NCI-H1048 (cell line): ENCODE results near the gene ECPAS.
"Not testable (repeated sequence)": the region's sequence is repeated elsewhere in the genome, so short reads cannot be mapped to it uniquely, and the experiment has no call there.

ENCODE experiments used
- DNase-seq: peaks from one replicate; lab custom pipeline; 2025; lab: John Stamatoyannopoulos, UW

ECPAS gene

GRCh38 chr9:111477677-111478076 is 6.5 kb downstream of the ECPAS start:
- DNase-seq = no peak

DNA sequence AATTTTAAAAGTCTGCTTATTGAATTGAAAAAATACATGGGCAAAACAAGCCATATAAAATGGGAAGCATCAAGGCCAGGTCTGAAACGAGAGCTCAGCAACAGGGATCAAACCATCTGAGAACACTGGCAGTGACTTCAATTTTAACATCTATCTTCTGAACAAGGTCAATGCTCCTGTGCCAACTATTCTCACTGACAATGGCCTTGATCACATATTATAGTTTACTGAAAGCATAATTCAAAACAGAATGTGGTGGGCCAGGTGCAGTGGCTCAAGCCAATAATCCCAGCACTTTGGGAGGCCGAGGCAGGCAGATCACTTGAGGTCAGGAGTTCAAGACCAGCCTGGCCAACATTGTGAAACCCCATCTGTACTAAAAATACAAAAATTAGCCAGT is 9.0 kb downstream of the ECPAS start:
- DNase-seq = no peak

GRCh38 chr9:111474385-111474784 is 9.8 kb downstream of the ECPAS start:
- DNase-seq = no peak

DNA sequence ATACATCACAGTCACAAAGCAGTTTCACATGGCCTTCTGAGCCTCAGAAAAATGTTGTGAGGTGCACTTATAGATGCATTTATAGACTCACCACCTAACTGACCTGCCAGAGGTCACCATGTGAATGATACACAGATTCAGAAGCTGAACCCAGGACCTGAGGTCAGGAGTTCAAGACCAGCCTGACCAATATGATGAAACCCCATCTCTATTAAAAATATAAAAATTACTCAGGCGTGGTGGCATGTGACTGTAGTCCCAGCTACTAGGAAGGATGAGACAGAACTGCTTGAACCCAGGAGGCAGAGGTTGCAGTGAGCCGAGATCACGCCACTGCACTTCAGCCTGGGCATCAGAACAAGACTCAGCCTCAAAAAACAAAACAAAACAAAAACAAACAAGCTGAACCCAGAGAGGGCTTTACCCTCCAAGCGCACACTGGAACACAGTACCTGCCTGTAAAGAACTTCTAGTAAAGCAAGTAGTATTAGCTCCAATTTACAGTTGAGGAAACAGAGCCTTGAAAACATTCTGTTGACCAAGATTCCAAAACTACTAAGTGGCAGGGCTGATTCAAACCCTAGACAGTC is 16.3 kb downstream of the ECPAS start:
- no peak for DNase-seq

GRCh38 chr9:111463048-111463447 is 21.1 kb downstream of the ECPAS start:
- DNase-seq = no peak

GRCh38 chr9:111458139-111459009 is 25.8 kb downstream of the ECPAS start:
- no peak for DNase-seq

GRCh38 chr9:111456529-111456928 is 27.7 kb downstream of the ECPAS start:
- DNase-seq = no peak

GRCh38 chr9:111455638-111456037 is 28.5 kb downstream of the ECPAS start:
- DNase-seq = no peak

GRCh38 chr9:111454751-111455150 is 29.4 kb downstream of the ECPAS start:
- DNase-seq = no peak

DNA sequence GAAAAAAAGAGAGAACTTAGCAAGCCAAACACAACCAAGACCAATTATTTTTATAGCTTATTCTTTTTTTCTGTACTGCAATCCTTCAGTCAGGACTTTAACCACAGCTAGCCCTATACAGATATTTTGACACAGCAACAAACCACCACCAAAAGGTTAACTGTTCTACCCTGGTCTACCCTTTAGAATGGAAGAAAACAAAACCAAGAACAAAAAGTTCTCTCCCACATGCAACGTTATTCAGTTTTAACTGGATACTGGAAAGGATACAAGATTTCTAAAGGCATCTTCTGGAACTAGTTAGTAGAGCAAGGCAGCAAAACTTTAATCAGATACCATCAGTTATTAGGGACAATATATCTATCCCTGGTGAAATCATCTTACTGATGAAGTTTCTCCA is 32.6 kb downstream of the ECPAS start:
- DNase-seq = no peak

DNA sequence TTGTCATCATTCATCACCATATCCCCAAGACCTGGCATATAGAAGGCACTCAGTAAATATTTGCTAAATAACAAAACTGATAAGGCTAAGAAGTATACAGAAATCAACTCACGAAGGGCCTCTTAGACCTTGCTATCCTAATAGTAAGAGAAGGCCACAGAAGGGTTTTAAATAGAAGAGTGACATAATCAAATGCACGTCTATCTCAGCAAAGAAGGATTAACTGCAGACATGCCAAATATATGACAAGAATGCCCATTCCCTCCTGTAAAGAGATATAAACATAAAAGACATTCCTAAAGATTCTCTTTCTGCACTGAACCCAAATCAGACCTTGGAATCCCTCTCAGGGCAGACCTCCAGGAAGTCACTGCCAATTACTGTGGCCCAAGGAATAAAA is 34.1 kb downstream of the ECPAS start:
- DNase-seq = no peak

DNA sequence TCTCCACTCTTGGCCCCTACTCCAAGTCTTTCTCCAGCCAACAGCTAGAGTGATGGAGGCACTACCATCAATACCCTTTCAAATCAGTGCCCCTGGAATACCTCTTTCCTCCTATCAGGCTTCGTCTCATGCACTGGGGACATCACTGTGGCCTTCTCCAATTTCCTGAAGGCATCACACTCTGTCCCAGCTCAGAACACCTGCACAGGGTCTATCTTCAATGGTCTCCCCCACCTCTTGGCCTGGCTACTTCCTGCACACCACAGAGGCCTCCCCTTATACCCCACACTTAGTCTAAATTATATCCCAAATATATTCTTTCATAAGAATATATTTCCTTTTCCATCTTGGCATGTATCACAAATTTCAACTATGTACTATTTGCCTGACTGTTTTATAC is 34.5 kb downstream of the ECPAS start:
- DNase-seq = no peak

DNA sequence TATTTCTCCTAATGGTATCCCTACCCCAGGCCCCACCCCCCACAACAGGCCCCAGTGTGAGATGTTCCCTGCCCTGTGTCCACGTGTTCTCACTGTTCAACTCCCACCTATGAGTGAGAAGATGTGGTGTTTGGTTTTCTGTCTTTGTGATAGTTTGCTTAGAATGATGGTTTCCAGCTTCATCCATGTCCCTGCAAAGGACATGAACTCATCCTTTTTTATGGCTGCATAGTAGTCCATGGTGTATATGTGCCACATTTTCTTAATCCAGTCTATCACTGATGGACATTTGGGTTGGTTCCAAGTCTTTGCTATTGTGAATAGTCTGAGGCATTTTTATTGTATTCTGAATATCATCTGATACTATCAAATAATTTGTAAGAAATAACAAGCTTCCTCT is 38.4 kb downstream of the ECPAS start:
- not testable (repeated sequence) for DNase-seq

- DNase-seq = no peak
Measured at GRCh38 chr9:111443454-111443853, 40.7 kb downstream of the ECPAS start.

GRCh38 chr9:111442360-111443027 is 41.7 kb downstream of the ECPAS start:
- no peak for DNase-seq

GRCh38 chr9:111440226-111440625 is 44.0 kb downstream of the ECPAS start:
- no peak for DNase-seq

DNA sequence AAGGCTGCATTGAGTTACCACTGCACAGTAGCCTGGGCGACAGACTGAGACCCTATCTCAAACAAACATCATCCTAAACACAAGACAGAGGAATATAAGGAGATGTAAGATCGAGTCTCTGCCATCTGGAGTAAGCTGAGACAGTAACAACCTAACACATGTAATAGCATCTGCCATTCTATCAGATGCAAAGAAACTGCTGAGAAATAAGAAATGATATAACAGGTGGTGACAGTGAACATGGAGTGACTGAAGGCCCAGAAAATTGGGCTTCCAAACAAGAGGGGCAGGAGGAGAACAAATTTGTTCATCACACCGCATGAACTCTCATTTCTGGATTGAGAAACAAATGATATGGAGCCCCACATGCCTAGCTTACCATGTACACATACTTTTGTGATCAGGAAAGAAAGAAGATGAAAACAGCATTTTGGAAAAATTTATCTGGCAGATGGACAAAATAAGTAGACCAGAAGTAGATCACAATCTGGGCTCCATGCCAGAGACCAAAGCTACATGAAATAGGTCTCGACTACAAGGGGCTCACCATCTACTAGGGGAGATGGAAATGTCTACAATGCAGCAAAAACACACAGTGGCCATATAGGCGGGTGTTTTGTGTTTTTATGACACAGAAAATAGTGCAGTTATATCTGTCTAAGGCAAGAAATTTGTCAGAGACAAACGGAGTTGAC is 45.5 kb downstream of the ECPAS start:
- DNase-seq = no peak

- no peak for DNase-seq
Measured at GRCh38 chr9:111436571-111436970, 47.6 kb downstream of the ECPAS start.

DNA sequence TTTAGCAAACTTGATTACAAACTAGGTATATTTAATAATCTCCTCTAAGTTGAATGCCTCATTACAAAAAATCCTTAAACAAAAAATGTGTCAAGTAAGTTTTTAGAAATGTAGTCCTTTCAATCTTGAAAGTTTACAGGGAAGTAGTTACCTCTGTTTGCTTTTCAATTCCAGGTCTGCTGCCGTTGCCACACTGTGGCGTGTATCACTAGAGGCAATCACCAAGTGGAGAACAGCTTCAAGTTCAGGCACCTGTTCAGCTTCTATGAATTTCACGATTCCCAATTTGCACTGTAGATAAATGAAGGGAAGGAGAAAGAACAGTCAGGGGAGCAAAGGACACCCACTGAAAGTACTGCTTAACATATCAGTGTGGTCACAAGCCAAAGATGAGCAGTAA is 51.1 kb downstream of the ECPAS start:
- DNase-seq = no peak

DNA sequence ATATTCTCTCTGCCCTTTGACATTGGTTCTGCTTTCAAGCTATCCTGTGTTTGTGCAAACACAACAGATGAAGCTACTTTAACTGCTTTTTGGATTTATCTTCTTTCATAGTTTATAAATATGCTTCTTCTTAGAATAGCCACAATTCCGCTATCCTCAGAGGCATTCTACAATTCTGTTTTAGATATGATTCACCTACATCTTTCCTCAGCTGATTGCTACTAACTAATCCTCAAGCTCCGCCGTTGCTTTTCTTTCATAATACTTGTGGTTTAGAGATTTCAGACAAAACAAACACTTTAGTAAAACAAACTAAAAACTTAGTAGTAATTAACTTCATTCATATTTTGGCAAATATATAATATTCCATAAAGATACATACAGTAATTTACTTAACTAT is 52.5 kb downstream of the ECPAS start:
- no peak for DNase-seq

DNA sequence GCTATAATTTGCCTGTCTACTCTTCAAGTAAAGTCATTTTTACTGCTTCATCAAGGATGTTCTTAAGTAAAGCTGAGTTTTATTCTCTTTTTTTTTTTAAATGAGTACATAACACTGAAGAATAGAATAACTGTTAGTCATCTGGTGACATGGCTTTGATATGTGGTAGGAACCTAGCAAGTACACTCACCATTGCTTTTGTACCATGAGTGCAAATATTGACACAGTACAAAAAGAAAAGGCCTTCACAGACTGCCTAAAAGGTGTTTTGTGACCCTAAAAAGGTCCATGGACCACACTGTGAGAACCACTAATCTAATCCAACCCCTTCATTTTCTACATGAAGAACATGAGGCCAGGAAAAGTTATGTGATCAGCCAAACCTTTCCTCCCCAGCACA is 55.0 kb downstream of the ECPAS start:
- DNase-seq = no peak

DNA sequence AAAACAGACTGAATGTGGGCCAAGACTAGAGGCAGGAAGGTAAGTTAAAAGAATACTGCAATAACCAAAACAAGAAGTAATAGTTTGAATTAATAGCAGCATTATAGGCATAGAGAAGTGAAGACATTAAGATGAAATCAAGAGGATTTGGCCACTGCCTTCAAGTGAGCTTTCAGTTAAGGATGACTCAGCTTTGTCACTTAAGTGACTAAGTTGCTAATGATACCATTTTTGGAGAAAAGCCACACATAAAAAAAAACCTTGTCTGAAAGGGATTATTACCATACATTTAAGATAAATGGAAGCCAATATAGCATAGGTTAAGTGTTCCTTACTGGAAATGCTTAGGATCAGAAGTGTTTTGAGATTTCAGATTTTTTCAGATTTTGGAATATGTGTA is 57.0 kb downstream of the ECPAS start:
- no peak for DNase-seq

- DNase-seq = no peak
Measured at GRCh38 chr9:111423389-111423788, 60.8 kb downstream of the ECPAS start.
